Hepatocyte (in vitro differentiated cells): Measurements from ENCODE around the gene LRRIQ4. TPM values are rescaled to one million over a fixed set of nuclear protein-coding genes. Genes with fewer than 3 reads are reported as not detected.

Experiments used
- DNase-seq: peaks from one replicate; pipeline ENCODE4 v3.0.0-alpha.2; 2016; ENCODE audit warnings: low spot score
- H2AFZ ChIP-seq: fragments of 200-600 bp; sonication (generic); 2 replicates; pipeline ENCODE4 v1.6.0; 2016; ENCODE audit warnings: antibody characterized with exemption, mild to moderate bottlenecking
- H3K27ac ChIP-seq: fragments of 200-600 bp; sonication (generic); 2 replicates; pipeline ENCODE4 v1.5.1; 2016; ENCODE audit warnings: mild to moderate bottlenecking
- H3K27me3 ChIP-seq: fragments of 200-600 bp; sonication (generic); 2 replicates; pipeline ENCODE4 v1.6.1; 2016
- H3K36me3 ChIP-seq: fragments of 200-600 bp; sonication (generic); replicated peaks from 2 replicates; pipeline ENCODE4 v1.5.1; 2016; ENCODE audit warnings: low read depth; ENCODE audit not compliant: insufficient read depth
- H3K4me1 ChIP-seq: fragments of 200-600 bp; sonication (generic); 2 replicates; pipeline ENCODE4 v1.5.1; 2016; ENCODE audit warnings: mild to moderate bottlenecking, moderate library complexity; ENCODE audit not compliant: insufficient read depth
- H3K4me2 ChIP-seq: fragments of 200-600 bp; sonication (generic); 2 replicates; pipeline ENCODE4 v1.6.0; 2016
- H3K4me3 ChIP-seq: fragments of 200-600 bp; sonication (generic); 2 replicates; pipeline ENCODE4 v1.5.1; 2016; ENCODE audit warnings: mild to moderate bottlenecking
- H3K79me2 ChIP-seq: fragments of 200-600 bp; sonication (generic); 2 replicates; pipeline ENCODE4 v1.6.0; 2017; ENCODE audit warnings: mild to moderate bottlenecking
- H3K9me2 ChIP-seq: fragments of 200-600 bp; sonication (generic); replicated peaks from 2 replicates; pipeline ENCODE4 v1.6.0; 2017; ENCODE audit warnings: mild to moderate bottlenecking; ENCODE audit not compliant: insufficient read depth
- H3K9me3 ChIP-seq: fragments of 200-600 bp; sonication (generic); 2 replicates; pipeline ENCODE4 v1.5.1; 2016; ENCODE audit warnings: low read depth, mild to moderate bottlenecking
- H4K20me1 ChIP-seq: fragments of 200-600 bp; sonication (generic); 2 replicates; pipeline ENCODE4 v1.6.0; 2016; ENCODE audit warnings: mild to moderate bottlenecking; ENCODE audit not compliant: insufficient read depth, poor library complexity, severe bottlenecking
- EZH2 ChIP-seq: fragments of 200-600 bp; sonication (generic); IDR thresholded peaks from 2 replicates; pipeline ENCODE4 v1.6.1; 2016; ENCODE audit warnings: antibody characterized with exemption, mild to moderate bottlenecking, borderline replicate concordance
- EZH2phosphoT487 ChIP-seq: fragments of 200-600 bp; sonication (generic); IDR thresholded peaks from one replicate; pipeline ENCODE4 v1.6.1; 2018; ENCODE audit warnings: antibody characterized with exemption, mild to moderate bottlenecking, low read depth, moderate library complexity; ENCODE audit not compliant: unreplicated experiment, severe bottlenecking
- WGBS: methylation state at CpG from one replicate; pipeline ENCODE4 v1.1.6; 2016; ENCODE audit warnings: low lambda C conversion rate; ENCODE audit errors: missing lambda C conversion rate; 5-methylcytosine and 5-hydroxymethylcytosine counted together
- polyA plus RNA-seq: library from polyadenylated mRNA; unstranded; fragments of >200 nt; fragmentation: Nextera tagmentation; extraction: Ambion mirVana; gene quantifications from 2 replicates; pipeline ENCODE4 v1.2.1, GENCODE V29; 2016
- total RNA-seq: library from RNA; depleted of rRNA; stranded (reverse); fragments of >200 nt; gene quantifications from 2 replicates; pipeline ENCODE4 v1.2.3, GENCODE V29; 2014
- TF ChIP-seq, protein P1 (sequence below): fragments of 200-600 bp; sonication (generic); IDR thresholded peaks from 2 replicates; pipeline ENCODE4 v1.5.1; 2016; ENCODE audit warnings: antibody characterized with exemption, mild to moderate bottlenecking; ENCODE audit not compliant: poor library complexity

Gene LRRIQ4
- total and polyA plus RNA-seq, 2 experiments from 2014 or later: not detected

DNA sequence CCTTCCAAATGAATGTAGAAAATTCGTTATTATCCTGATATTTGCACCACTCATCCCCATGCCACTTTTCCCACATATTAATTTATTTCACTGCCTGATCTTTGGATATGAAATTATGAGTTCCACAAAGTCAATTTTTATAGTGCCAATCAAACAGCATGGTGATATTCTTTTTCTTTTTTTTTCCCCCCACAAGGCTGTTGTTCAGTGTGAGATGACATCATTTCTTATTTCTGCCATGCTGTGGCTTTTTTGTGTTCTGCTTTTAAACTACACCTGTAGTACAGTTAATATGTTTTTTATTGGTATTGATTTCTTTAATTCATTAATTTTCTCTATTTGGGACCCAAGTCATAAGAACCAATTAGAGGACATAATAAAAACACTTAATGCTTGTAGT is 24.9 kb upstream of the LRRIQ4 start:
- Histone ChIP-seq H4K20me1 (no peaks in the 10 kb centered on the region), H3K36me3 (no peaks in the 10 kb centered on the region), H3K27ac (no peak overlapping the region), H3K9me3 (no peaks in the 10 kb centered on the region), H2AFZ (no peak overlapping the region), H3K9me2 (no peaks in the 10 kb centered on the region), H3K4me3 (no peak overlapping the region), H3K4me2 (no peak overlapping the region), H3K27me3 (no peaks in the 10 kb centered on the region), H3K4me1 (no peaks in the 10 kb centered on the region), H3K79me2 (no peaks in the 10 kb centered on the region)
- WGBS: 100% methylated on average over 1 of the region's 1 CpG
- TF ChIP-seq EZH2phosphoT487 (no peak), EZH2 (no peak)
- TF ChIP-seq, protein P1, sequence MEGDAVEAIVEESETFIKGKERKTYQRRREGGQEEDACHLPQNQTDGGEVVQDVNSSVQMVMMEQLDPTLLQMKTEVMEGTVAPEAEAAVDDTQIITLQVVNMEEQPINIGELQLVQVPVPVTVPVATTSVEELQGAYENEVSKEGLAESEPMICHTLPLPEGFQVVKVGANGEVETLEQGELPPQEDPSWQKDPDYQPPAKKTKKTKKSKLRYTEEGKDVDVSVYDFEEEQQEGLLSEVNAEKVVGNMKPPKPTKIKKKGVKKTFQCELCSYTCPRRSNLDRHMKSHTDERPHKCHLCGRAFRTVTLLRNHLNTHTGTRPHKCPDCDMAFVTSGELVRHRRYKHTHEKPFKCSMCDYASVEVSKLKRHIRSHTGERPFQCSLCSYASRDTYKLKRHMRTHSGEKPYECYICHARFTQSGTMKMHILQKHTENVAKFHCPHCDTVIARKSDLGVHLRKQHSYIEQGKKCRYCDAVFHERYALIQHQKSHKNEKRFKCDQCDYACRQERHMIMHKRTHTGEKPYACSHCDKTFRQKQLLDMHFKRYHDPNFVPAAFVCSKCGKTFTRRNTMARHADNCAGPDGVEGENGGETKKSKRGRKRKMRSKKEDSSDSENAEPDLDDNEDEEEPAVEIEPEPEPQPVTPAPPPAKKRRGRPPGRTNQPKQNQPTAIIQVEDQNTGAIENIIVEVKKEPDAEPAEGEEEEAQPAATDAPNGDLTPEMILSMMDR: no peak
- DNase-seq: no peak

DNA sequence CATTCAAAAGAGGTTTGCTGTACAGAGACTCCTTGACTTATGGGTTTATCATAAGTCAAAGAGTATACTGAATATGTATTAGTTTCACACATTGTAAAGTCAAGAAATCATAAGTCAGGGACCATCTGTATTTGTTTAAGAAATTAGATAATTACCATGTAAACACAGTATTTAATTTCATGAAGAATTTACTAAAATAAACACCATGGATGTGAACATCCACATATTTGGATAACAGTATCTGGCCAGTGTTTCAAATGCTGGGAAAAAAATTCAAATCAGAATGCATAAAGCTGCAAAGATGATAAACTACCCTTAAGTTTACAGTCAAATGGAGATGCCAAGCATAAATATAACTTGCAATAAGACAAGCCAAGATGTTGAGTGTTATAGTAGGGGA is 22.5 kb upstream of the LRRIQ4 start:
- H3K4me1 ChIP-seq: no peaks in the 10 kb centered on the region
- no peaks in the 10 kb centered on the region for H3K9me3 ChIP-seq
- H3K79me2 ChIP-seq: no peaks in the 10 kb centered on the region
- H3K27ac ChIP-seq: no peak overlapping the region
- TF ChIP-seq EZH2phosphoT487 (no peak), EZH2 (no peak)
- TF ChIP-seq, protein P1: no peak
- no peaks in the 10 kb centered on the region for H3K36me3 ChIP-seq
- H3K9me2 ChIP-seq: no peaks in the 10 kb centered on the region
- H3K4me2 ChIP-seq: no peak overlapping the region
- H3K27me3 ChIP-seq: no peaks in the 10 kb centered on the region
- H2AFZ ChIP-seq: no peak overlapping the region
- no peak for DNase-seq
- H4K20me1 ChIP-seq: no peaks in the 10 kb centered on the region
- no peak overlapping the region for H3K4me3 ChIP-seq

DNA sequence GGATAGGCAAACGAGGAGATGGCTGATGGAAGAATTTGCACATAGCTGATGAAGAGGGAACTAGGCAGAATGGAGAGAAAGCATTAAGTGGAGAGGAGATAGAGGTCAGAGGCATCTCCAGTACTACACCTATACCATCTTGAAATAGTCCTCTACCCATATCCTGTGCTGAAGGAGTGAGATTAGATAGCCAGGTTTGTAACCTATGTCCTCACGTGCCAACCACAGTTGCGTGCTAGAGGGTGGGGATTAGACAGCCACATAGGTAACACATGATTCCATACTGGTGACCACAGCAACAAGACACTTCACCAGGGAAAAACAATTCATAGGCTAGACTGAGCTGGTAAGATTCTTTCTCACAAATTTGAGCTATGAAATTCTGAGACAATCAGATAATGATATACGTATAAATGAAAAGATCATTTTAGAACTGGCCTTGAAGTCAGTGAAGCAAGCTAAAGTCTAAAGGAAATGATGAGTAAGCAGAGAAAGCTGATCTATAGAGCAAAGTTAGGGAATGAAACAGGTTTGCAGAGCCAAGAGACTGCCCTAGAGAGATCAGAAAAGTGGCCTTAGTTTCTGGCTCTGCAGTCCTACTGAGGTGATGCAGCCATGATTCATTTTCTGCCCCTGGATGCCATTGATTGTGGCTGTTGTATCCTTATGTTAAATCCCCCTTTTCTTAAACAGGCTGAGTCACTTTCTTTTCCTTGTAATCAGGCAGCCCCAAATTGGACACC is 21.8 kb upstream of the LRRIQ4 start:
- Histone ChIP-seq H2AFZ (no peak overlapping the region), H3K36me3 (no peaks in the 10 kb centered on the region), H3K4me3 (no peak overlapping the region), H3K79me2 (no peaks in the 10 kb centered on the region), H3K4me2 (no peak overlapping the region), H3K27me3 (no peaks in the 10 kb centered on the region), H3K27ac (no peak overlapping the region), H3K4me1 (no peaks in the 10 kb centered on the region), H3K9me3 (no peaks in the 10 kb centered on the region), H4K20me1 (no peaks in the 10 kb centered on the region), H3K9me2 (no peaks in the 10 kb centered on the region)
- 95% methylated on average over 4 of the region's 4 CpGs for WGBS
- no peak for DNase-seq
- TF ChIP-seq, protein P1: no peak
- no peak for TF ChIP-seq EZH2phosphoT487
- TF ChIP-seq EZH2: no peak
